Skin epidermis (tissue), 12 donors: ENCODE results near the gene RNF39.
"Not testable (repeated sequence)": the region's sequence is repeated elsewhere in the genome, so short reads cannot be mapped to it uniquely, and the experiment has no call there.

Experiments used
- H3K27ac ChIP-seq, 21 experiments: fragments of 200-600 bp; sonication (generic) in 11 of 21; one replicate each; pipeline ENCODE4 v1.5.0; 2020; ENCODE audit warnings: mild to moderate bottlenecking in 3 of 21, inconsistent platforms in 2 of 21, moderate library complexity in 2 of 21
- H3K4me3 ChIP-seq, 7 experiments: fragments of 200-600 bp; sonication (generic) in 2 of 7; one replicate each; pipeline ENCODE4 v1.5.0; 2020; ENCODE audit warnings: inconsistent platforms in 2 of 7, mild to moderate bottlenecking in 2 of 7, moderate library complexity in 1 of 7

The RNF39 gene

DNA sequence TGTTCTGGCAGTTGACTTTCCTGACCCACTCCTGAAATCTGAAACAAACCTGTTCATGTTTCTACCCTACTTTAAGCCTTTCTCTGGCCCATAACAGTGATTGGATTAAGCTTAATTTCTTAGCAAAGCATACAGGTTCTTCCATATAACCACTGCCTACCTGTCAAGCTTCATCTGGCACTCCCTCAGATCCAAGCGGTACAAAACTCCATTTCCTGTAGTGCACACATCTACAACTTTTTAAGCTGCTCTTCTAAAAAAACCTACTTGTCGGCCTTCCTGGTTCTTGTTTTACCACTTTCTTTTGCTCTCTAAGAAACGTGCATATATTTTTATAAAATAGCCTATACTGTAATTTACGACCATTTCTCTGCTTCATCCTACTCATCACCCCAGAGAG, 9.5 kb downstream of the RNF39 start:
- Histone ChIP-seq H3K4me3 (peak overlapping the region; percentile 49 to 77 (median 72)), H3K27ac (peak overlapping the region in 20 of 21 experiments; percentile 61 to 95 (median 84))

DNA sequence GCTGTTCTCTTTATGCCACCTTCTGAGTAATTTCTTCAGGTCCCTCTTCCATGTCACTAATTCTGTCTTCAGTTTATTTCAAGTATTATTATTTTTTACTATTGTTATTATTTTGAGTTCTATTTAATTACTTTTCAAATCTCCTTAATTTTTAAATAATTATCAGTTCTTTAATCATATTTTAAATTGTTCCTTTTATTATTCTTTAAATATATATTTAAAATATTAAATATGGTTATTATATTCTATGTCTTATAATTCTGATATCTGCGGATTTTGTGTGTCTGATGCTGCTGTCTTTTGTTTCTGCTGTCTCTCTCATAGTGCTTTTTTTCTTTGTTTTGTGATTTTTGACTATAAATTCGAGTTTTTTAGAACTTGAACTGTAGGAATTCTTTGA, 12.3 kb downstream of the RNF39 start:
- no peak overlapping the region for H3K27ac ChIP-seq

DNA sequence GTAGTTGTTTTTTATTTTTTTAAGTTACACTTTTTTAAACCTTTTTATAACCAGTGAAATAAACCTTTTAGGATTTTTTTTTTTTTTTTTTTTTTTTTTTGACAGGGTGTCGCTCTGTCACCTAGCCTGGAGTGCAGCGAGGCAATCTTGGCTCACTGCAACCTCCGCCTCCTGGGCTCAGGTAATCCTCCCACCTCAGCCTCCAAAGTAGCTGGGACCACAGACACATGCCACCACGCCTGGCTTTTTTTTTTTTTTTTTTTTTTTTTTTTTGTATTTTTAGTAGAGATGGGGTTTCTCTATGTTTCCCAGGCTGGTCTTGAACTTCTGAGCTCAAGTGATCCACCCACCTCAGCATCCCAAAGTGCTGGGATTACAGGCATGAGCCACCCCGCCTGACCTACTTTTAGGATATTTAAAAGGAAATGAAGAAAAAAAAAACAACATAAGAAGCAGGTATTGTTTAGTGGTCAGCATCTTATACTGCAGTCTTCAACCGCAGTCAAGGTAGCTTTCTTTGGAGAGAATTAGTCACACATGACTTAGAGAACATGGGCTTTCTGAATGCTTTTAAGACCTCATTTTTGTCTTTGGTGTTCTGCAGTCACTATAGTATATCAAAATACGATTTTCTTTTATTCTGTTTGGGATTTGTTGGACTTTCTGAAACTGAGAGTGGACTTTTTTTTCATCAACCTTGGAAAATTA, 12.9 kb downstream of the RNF39 start:
- Histone ChIP-seq H3K27ac (peak overlapping the region in 5 of 21 experiments; percentile 88 to 94 (median 93)), H3K4me3 (peak overlapping the region in 3 of 7 experiments; percentile 59 to 92 (median 78))

More for the DNA sequence above, 12.3 kb downstream of the RNF39 start:
- H3K4me3 ChIP-seq: no peak overlapping the region

DNA sequence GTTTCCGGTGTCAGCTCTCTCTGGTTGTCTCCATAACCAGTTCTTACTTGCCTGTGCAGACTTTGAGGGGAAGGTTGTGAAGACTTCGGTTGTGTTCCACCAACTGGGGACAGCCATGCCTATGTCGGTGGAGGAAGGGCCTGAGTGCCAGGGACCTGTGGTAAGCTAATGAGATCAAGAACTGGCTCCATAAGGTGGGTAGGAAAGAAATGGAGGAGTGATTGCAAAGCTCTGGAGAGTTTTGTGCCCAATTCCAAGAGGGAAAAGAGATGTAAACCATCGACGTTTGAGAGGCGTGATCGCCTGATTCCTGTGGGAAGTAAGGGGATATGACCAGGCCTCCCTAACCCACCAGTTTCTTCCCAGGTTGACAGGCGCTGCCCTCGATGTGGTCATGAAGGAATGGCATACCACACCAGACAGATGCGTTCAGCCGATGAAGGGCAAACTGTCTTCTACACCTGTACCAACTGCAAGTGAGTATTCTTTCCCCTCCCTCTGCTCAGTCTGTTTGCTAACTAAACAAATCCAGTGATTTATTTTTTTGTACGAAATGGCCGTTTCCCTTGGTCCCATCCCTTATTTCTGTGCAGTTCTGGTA, 13.6 kb downstream of the RNF39 start:
- Histone ChIP-seq H3K4me3 (peak overlapping the region; percentile 59 to 92 (median 76)), H3K27ac (peak overlapping the region; percentile 12 to 95 (median 90))

DNA sequence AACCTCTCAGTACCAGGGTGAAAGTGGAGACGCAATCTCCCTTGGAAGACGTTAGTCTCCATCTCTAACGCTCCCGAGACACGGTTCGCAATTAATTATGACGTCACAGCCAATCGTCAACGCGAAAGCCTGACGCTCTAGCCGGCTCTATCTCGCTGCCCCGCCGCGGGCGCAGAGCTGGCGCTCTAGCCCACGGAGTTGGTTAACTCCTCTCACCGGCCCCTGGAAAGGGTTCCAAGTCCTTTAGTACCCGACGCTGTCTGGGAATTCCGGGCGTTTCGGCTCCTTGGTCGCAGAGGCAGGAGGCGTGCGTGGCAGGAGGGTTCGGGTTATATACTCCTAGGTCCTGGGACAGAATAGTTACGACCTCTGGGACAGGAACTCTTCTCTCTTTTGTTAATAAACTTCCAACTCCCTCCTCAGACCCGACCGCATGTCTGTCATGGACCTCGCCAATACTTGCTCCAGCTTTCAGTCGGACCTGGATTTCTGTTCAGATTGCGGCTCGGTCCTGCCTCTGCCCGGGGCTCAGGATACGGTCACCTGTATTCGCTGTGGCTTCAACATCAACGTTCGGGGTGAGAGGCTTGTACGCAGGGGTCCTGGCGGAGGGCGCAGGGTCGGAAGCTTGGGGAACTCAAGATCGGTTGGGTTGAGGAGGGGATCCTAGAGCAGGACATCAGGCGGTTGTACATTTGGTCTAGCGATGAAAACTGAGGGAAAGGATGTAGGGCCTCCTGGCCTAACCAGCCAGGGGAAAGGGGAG, 14.3 kb downstream of the RNF39 start, which contains the start of gene POLR1H:
Gene POLR1H, plus strand, starts transcription at position 174 of the 766 bp plus-strand sequence. Its CDS starts 260 bp downstream, at position 434.
- Histone ChIP-seq H3K4me3 (peak within 1 kb of the TSS; percentile 59 to 92 (median 76)), H3K27ac (peak within 1 kb of the TSS; percentile 12 to 95 (median 90))

DNA sequence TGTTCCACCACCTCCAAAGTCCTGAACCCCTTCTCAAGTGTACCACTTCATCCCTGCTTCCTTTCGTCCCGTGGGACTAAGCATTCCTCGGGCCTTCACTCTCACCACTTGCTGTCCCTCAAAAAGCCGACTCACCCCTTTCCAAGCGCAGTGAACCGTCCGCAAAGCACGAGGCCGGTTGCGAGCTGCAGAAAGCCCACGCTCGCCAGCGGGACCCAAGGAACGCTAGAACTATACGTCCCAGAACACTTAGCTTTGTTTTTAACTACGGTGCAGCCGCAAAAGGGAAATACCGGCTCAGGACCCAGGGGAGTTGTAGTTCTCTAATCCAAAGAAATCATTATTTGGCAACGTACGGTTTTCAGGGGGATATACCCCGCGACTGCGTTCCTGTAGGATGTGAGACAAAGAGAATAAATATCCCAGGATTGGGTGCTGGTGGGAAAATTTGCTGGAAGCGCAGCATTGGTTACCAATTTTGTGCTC, 14.9 kb downstream of the RNF39 start:
- H3K4me3 ChIP-seq: peak overlapping the region; percentile 59 to 92 (median 76)
- peak overlapping the region; percentile 12 to 95 (median 90) for H3K27ac ChIP-seq

DNA sequence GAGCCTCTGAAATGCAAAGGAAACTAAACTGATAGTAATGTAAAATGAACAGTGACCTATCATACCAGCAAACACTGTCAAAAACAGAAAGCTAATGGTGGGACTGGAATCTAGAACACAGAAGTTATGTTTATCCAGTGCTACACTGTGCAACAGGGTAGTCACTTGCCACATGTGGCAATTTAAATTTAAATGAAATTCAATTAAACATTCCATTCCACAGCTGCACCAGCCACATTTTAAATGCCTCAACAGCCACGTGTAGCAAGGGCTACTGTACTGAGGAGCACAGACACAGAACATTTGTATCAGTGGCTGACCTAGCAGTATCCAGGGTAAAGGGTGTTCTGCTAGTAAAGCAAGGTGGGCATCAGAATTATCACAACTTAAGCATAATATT, 20.1 kb downstream of the RNF39 start:
- Histone ChIP-seq H3K4me3 (no peak overlapping the region), H3K27ac (no peak overlapping the region)

DNA sequence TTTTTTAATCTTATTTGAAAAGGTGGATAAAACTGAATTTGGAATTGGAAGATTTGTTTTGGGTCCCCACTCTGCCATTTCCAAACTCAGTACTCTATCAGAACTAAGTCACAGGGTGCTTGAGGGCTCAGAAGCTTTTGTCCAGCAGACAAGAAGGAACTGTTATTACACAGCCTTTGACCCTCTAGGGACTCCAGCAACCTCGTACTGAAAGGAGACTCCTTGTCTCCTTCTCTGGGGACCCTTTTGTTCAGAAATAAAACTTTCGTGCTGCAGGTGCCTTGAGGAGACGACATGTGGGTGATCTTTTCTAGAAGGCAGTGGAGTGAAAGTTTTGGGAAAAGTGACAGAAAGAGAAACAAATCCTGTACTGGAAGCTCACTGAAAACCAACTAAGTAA, 21.9 kb downstream of the RNF39 start:
- Histone ChIP-seq H3K4me3 (no peak overlapping the region), H3K27ac (no peak overlapping the region)

DNA sequence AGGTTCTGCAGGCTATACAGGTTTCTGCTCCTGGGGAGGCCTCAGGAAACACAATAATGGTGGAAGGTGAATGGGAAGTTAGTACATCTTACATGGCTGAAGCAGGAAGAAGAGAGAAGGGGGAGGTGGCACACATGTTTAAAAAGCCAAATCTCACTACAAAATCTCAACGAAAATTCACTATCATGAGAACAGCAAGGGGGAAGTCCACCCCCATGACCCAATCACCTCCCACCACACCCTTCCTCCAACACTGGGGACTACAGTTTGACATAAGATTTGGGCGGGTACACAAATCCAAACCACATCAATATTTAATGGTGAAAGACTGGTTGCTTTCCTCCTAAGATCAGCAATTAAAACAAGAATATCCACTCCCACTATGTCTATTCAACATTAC, 28.3 kb downstream of the RNF39 start:
- Histone ChIP-seq H3K27ac (no peak overlapping the region), H3K4me3 (no peak overlapping the region)

DNA sequence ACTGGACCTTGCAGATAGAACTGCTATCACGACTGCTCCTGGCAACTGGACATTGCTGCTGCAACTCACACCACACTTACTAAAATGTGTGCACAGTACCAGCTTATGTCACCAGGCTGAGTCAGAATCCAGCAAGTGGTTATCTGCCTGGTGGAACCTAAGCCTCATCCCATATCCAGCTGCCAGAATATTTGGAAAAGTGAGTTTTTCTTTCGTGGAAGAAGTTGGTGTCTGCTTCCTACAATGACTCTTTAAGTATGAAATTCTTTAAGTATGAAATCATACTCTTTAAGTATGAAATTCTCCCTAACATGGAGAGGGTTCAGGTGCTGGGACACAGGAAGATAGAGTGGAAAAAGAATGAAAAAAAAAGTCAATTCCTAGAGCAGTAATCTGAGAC, 30.9 kb downstream of the RNF39 start:
- Histone ChIP-seq H3K27ac (no peak overlapping the region), H3K4me3 (no peak overlapping the region)

DNA sequence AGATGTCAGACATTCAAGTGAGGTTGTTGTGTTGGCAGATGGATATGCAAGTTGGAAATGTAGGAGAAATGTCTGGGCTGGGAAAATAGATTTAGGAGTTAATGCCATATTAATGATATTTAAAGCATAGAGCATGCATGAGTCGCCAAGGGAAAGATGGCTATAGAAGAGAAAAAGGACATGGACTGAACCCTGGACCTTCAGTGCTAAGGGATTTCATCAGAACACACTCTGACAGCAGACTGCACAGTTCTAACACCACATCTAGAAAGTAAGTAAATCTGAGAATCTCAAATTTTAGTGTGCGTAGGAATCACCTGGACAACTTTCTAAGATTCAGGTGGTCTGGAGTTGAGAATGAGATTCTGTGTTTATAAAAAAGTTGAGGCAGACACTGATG, 31.8 kb downstream of the RNF39 start:
- Histone ChIP-seq H3K4me3 (no peak overlapping the region), H3K27ac (no peak overlapping the region)

DNA sequence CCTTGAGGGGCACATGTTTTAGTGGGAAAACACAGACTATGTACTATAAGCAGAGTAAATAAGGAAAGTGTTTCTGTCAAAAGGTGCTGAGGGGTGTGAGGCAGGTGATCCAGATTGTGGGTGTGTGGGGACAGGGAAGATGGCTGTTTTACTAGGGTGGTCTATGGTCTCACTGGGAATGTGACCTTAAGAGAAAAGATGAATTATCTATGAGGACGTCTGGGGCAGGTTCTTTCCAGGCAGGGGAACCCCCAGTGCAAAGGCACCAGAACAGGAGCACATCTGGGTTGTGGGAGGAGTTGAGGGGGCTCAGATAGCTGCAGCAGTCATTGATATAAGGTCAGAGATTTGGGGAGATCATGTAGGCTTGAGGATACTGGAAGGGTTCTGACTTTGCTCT, 32.7 kb downstream of the RNF39 start:
- Histone ChIP-seq H3K27ac (no peak overlapping the region), H3K4me3 (no peak overlapping the region)

DNA sequence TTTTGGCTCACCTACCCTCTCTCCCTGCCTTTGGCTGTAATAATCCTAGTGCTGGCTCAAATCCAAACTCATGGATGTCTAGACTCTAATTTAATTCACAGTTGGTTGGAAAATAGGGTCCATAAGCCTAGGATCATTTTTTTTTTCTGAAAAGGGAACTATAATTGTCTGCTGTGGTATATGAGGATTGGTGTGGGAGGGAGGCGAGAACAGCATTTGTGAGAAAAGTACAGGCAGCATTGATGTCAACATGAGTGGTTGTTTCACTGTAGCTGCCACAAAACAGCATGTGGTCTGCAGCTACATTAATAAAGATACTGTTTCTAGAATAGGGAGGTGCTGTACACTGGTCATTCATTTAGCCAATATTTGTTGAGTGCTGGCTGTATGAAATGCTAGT, 33.1 kb downstream of the RNF39 start:
- no peak overlapping the region for H3K4me3 ChIP-seq
- no peak overlapping the region for H3K27ac ChIP-seq

DNA sequence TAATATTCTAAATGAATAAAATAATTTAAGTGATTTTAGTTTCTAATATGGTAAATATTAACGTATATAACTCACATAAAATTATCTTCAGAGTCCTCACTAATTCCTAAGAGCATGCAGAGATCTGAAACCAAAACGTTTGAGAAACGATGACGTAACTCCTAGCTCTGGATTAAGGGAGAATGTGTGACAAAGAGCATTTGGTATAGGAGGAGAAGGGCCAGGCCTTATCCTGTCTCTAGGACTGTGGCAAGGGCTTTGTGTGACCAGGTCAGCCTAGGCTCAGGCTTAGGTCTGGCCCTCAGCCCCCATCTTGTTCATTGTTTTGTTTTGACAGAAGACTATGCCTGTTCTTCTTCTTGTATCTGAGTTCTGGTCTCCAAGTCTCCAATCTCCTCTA, 33.7 kb downstream of the RNF39 start:
- no peak overlapping the region for H3K4me3 ChIP-seq
- H3K27ac ChIP-seq: no peak overlapping the region

DNA sequence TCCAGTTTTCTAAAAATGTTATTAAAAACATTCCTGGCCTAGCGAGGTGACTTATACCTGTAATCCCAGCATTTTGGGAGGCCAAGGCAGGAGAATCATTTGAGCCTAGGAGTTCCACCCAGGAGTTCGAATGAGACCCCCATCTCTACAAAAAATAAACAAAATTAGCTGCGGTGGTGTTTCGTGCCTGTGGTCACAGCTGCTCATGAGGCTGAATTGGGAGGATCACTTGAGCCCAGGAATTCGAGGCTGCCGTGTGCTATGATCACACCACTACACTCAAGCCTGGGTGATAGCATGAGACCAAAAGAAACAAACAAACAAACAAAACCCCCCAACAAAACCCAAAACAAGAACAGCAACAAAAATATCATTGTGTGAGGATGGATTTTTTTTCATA, 34.3 kb downstream of the RNF39 start:
- H3K4me3 ChIP-seq: no peak overlapping the region
- H3K27ac ChIP-seq: no peak overlapping the region

DNA sequence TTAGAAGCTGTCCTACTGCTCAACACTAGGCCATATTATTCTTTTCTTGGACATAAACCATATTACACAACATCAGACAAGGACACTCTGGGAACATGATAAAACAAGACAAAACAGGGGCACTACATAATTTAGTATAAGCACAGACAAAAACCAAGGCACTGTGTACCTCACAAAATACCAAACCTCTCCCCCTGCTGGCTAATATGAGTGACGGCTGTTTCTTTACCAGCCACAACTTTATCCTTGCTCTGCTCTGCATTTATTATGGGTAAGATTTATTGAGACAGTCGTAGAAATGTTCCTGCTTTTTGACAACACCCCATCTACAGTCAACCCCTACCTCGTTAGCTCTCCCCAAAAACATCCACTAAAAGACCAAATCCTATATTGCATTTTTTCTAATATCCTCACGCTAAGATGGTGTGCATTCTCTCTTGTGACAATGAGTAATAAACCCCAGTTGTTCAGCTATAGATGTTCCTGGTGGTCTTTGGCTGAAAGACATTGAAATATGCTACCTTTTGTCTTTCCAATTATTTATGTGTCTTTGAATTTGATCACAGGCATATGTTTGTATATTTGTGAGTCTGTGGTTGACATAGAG, 38.3 kb downstream of the RNF39 start:
- H3K27ac ChIP-seq: no peak overlapping the region
- no peak overlapping the region for H3K4me3 ChIP-seq

DNA sequence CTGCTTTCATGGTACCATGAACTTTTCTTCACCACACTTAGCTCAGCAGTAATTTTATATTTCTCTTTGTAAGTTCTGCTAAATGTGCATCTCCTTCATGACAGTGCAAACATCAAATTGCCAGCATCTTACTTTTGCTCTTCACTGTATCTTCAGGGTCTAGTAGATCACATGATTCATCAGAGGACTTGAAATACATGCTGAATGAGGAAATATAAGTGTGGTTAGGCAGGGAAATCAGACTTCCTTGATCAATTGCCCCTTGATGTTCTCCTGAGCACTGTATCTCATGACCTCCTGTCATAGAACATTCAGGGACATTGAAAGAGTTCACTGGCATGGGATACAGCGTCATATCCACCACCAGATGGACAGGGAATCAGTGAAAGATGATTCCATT, 39.8 kb downstream of the RNF39 start:
- H3K27ac ChIP-seq: no peak overlapping the region
- H3K4me3 ChIP-seq: no peak overlapping the region

DNA sequence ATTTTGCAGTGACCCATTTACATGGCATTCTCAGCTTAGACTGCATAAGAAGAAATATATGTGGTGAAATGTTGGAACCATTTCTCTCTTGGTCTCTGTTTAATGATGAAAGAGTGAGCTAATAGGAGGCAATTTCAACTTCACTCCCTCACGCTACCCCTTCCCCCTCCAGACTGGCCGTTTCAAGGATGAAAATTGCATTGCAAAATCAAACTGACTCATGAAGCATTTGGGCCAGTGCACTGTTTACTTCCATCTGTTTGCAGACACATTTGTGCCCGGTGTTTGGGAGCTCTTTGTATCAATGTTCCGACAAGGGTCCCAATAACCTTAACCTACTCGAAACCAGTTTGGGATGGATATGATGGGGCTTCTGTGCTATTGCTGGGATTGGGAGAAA, 42.1 kb downstream of the RNF39 start:
- H3K4me3 ChIP-seq, H3K27ac ChIP-seq: not testable (repeated sequence)

DNA sequence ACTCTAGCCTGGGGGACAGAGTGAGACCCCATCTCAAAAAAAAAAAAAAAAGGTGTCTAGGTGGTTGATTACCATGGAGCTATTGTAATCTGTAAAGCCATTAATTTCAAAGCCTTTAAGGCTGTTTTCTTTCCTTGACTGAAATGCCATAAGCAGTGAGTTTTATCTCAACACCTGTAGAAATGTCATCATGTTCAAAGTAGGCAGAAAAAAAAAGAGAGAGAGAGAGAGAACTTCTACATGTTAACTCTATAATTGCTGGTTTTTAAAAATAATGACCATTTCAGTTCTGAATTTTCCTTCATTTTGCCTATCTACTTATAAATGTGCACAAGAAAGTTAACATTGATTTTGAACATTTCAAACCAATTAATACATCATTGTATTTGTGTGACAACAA, 44.2 kb downstream of the RNF39 start:
- no peak overlapping the region for H3K27ac ChIP-seq
- no peak overlapping the region for H3K4me3 ChIP-seq

DNA sequence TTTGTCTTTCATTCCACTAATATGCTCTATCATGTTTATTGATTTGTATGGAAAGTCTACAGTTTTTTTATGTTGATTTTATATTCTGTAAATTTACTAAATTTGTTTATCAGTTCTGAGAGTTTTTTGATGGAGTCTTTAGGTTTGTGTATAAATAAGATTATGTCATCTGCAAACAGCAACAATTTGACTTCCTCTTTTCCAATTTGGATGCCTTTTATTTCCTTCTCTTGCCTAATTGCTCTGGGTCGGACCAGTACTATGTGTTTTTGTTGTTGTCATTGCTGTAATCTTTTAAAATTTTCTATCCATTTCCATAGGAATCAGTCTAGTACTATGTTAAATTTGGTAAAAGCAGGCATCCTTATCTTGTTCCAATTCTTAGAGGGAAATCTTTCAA, 46.0 kb downstream of the RNF39 start:
- no peak overlapping the region for H3K27ac ChIP-seq
- H3K4me3 ChIP-seq: no peak overlapping the region
